Upper lobe of left lung (tissue), 6 donors: ENCODE results near the gene THSD7A. TPM values are rescaled to one million over a fixed set of nuclear protein-coding genes. Genes with fewer than 3 reads are reported as not detected.

Experiments used
- ATAC-seq, 2 donors: fragments of 200-7000 bp; cut with Tn5 transposase; one replicate each; pipeline ENCODE4 v1.9.1; 2022; ENCODE audit warnings: mild to moderate bottlenecking in 2 of 2, moderate library complexity in 2 of 2; ENCODE audit not compliant: low FRiP score in 2 of 2
- DNase-seq, 2 donors: peaks; one replicate each; pipeline ENCODE4 v3.0.0-alpha.2; 2019 to 2020
- H3K27ac ChIP-seq, 4 donors: fragments of 200-600 bp; sonication (generic); one replicate each; pipeline ENCODE4 v1.5.1; 2016 to 2019
- H3K27me3 ChIP-seq, 4 donors: fragments of 200-600 bp; sonication (generic); one replicate each; pipeline ENCODE4 v1.5.1; 2017 to 2019
- H3K36me3 ChIP-seq, 4 donors: fragments of 200-600 bp; sonication (generic); one replicate each; pipeline ENCODE4 v1.5.1; 2016 to 2019
- H3K4me1 ChIP-seq, 4 donors: fragments of 200-600 bp; sonication (generic); one replicate each; pipeline ENCODE4 v1.5.1; 2018 to 2019
- H3K4me3 ChIP-seq, 4 donors: fragments of 200-600 bp; sonication (generic); one replicate each; pipeline ENCODE4 v1.5.1; 2017 to 2019; ENCODE audit warnings: mild to moderate bottlenecking in 2 of 4, moderate library complexity in 1 of 4
- H3K9me3 ChIP-seq, 4 donors: fragments of 200-600 bp; sonication (generic); one replicate each; pipeline ENCODE4 v1.5.1; 2018 to 2019
- EP300 ChIP-seq, 4 donors: sonication (generic); formaldehyde crosslinking; IDR thresholded peaks; one replicate each; pipeline ENCODE4 v1.5.1; 2017; ENCODE audit warnings: antibody characterized with exemption in 4 of 4, control low read depth in 2 of 4
- POLR2A ChIP-seq, 4 donors: fragments of 450-650 bp; IDR thresholded peaks; one replicate each; pipeline ENCODE4 v1.5.1; 2016 to 2017; ENCODE audit warnings: antibody characterized with exemption in 4 of 4, mild to moderate bottlenecking in 2 of 4
- POLR2AphosphoS5 ChIP-seq, 2 donors: sonication (generic); formaldehyde crosslinking; IDR thresholded peaks; one replicate each; pipeline ENCODE4 v1.5.1; 2017; ENCODE audit warnings: antibody characterized with exemption in 2 of 2
- WGBS, 2 donors: methylation state at CpG; one replicate each; pipeline ENCODE4 v1.1.5; 2017 to 2018; 5-methylcytosine and 5-hydroxymethylcytosine counted together
- total RNA-seq, 6 donors: library from RNA; depleted of rRNA in 4 of 6; stranded (reverse); fragments of >200 nt in 4 of 6; gene quantifications; one replicate each; pipeline versions ENCODE4 v1.1.0 to v1.2.1, GENCODE V29; 2016 to 2021
- TF ChIP-seq, protein P1 (sequence below), 6 experiments: fragments of 450-650 bp in 4 of 6; fragments of 200-600 bp in 2 of 6; sonication (generic) in 2 of 6; IDR thresholded peaks; one replicate each; pipeline ENCODE4 v1.5.1; 2016 to 2019; ENCODE audit warnings: antibody characterized with exemption in 6 of 6
- donor health status: DM: no; HTN: no; CAD: no; lungs with moderate emphysema.
- donor health status: DM: no; HTN: yes; CAD: no; lungs with severe emphysema.

Gene THSD7A
- total RNA-seq, 6 donors from 2014 or later: 5.1 to 15.7 (median 7.0) TPM

DNA sequence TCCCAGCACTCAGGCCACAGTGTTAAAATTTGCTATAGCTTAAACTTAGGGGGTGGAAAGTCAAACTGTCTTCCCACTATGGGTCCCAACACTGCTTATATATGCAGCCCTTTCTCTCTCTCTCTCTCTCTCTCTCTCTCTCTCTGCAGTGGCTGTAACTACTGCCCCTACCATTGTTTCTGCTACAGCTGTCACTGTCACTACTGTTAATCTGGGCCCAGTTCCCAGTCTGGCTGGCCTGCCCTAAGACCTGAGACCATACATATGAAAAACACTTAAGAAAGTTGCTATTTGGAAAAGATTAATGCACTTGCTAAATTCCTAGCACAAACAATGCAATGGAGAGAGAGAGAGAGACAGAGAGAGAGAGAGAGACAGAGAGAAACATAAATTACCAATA lies 78.6 kb downstream of the THSD7A start:
- no peaks in the 10 kb centered on the region for H3K36me3 ChIP-seq
- H3K4me1 ChIP-seq: peaks cover 0 to 5% (median 0%) of the 10 kb centered on the region in 4 donors
- no peaks in the 10 kb centered on the region for H3K9me3 ChIP-seq
- H3K27ac ChIP-seq: no peak overlapping the region
- TF ChIP-seq EP300 (IDR thresholded peaks at IDR 0.05) (no peak), POLR2A (IDR thresholded peaks at IDR 0.05) (no peak), POLR2AphosphoS5 (IDR thresholded peaks at IDR 0.05) (no peak)
- TF ChIP-seq, protein P1, sequence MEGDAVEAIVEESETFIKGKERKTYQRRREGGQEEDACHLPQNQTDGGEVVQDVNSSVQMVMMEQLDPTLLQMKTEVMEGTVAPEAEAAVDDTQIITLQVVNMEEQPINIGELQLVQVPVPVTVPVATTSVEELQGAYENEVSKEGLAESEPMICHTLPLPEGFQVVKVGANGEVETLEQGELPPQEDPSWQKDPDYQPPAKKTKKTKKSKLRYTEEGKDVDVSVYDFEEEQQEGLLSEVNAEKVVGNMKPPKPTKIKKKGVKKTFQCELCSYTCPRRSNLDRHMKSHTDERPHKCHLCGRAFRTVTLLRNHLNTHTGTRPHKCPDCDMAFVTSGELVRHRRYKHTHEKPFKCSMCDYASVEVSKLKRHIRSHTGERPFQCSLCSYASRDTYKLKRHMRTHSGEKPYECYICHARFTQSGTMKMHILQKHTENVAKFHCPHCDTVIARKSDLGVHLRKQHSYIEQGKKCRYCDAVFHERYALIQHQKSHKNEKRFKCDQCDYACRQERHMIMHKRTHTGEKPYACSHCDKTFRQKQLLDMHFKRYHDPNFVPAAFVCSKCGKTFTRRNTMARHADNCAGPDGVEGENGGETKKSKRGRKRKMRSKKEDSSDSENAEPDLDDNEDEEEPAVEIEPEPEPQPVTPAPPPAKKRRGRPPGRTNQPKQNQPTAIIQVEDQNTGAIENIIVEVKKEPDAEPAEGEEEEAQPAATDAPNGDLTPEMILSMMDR (IDR thresholded peaks at IDR 0.05): no peak
- no peak overlapping the region for H3K4me3 ChIP-seq
- no peak for ATAC-seq
- no peak for DNase-seq
- no peaks in the 10 kb centered on the region for H3K27me3 ChIP-seq

DNA sequence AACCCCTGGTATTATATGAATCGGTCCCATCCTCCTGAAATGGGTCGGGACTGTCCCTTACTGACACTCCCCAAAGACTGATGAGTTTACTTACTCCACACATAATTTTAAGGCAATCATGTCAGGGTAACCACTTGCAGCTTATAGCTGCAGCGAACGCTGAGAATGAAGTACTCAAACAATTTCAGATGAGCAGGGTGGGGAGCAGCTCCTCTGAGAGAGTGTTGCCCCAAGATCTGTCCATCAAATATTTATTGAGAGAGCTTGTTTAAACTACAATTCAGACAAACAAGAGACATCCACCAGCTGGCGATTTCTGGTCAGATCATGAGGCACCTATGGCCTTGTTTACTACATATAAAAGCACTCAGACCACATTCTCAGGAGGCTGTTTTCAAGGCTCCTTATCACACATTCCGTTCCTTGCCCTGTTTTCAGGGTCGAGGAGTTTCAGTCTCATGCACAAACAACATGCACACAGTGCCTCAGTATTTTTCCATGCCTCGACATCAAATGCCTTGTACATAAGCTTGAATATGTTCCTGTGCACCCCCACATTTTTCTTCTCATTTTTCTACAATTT lies 80.1 kb downstream of the THSD7A start:
- H3K9me3 ChIP-seq: no peaks in the 10 kb centered on the region
- no peak for TF ChIP-seq POLR2AphosphoS5 (IDR thresholded peaks at IDR 0.05)
- TF ChIP-seq POLR2A (IDR thresholded peaks at IDR 0.05): no peak
- TF ChIP-seq, protein P1 (IDR thresholded peaks at IDR 0.05): no peak
- TF ChIP-seq EP300 (IDR thresholded peaks at IDR 0.05): peak in 1 of 4 donors; percentile 55
- no peaks in the 10 kb centered on the region for H3K36me3 ChIP-seq
- peaks cover 0 to 5% (median 0%) of the 10 kb centered on the region in 4 donors for H3K4me1 ChIP-seq
- 61 to 71% methylated on average over 8 of the region's 8 CpGs for WGBS, 2 donors
- ATAC-seq (peak; percentile 44 to 69), DNase-seq (peak in 1 of 2 donors; percentile 26)
- H3K27me3 ChIP-seq: no peaks in the 10 kb centered on the region
- peak overlapping the region in 2 of 4 donors; percentile 2 to 22 for H3K27ac ChIP-seq
- H3K4me3 ChIP-seq: no peak overlapping the region

DNA sequence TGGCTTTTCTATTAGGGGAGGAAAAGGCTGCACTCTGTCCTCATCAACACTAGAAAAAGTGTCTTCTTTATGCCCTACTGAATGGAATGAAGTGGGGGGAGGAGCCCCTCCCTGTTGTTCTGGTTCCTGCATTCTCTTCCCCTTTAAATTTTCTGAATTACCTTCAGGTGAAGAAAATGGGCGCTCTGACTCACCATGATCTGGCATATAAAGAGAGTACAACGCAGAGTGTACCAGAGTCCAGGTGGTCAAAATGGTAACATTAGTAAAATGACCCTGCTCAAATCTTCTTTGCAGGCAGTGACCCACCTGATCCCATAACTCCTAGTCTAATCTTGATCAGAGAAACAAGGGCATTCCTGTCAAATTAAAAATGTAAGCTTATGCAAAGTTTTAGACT lies 80.7 kb downstream of the THSD7A start:
- peak overlapping the region in 1 of 4 donors; percentile 2 for H3K27ac ChIP-seq
- peaks cover 0 to 5% (median 0%) of the 10 kb centered on the region in 4 donors for H3K4me1 ChIP-seq
- no peak for DNase-seq
- ATAC-seq: no peak
- no peaks in the 10 kb centered on the region for H3K9me3 ChIP-seq
- no peak overlapping the region for H3K4me3 ChIP-seq
- TF ChIP-seq, protein P1 (IDR thresholded peaks at IDR 0.05): no peak
- TF ChIP-seq EP300 (IDR thresholded peaks at IDR 0.05) (no peak), POLR2A (IDR thresholded peaks at IDR 0.05) (no peak), POLR2AphosphoS5 (IDR thresholded peaks at IDR 0.05) (no peak)
- H3K27me3 ChIP-seq: no peaks in the 10 kb centered on the region
- H3K36me3 ChIP-seq: no peaks in the 10 kb centered on the region
- 94 to 100% methylated on average over 2 of the region's 2 CpGs for WGBS, 2 donors

DNA sequence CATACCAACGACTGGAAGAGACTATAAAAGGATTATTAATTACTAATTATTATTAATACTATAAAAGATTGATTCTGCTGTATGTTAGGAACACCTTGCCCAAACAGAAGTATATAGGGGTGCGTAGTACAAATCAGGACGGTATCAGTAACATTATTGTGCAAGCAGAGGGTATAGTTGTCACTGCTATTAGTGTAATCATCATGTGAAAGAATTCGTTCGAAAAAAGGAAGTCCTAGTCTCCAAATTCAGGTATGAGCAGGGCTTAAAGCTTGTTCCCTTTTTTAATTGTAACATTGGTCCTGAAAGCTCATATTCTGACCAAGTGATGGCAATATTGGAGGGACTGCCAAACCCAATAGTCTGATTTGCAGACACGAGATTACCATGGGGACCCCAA lies 81.8 kb downstream of the THSD7A start:
- no peaks in the 10 kb centered on the region for H3K9me3 ChIP-seq
- TF ChIP-seq, protein P1 (IDR thresholded peaks at IDR 0.05): no peak
- no peak for TF ChIP-seq POLR2A (IDR thresholded peaks at IDR 0.05)
- no peak for TF ChIP-seq POLR2AphosphoS5 (IDR thresholded peaks at IDR 0.05)
- no peak for TF ChIP-seq EP300 (IDR thresholded peaks at IDR 0.05)
- H3K36me3 ChIP-seq: no peaks in the 10 kb centered on the region
- no peak for ATAC-seq
- no peaks in the 10 kb centered on the region for H3K27me3 ChIP-seq
- H3K4me1 ChIP-seq: peaks cover 0 to 5% (median 0%) of the 10 kb centered on the region in 4 donors
- H3K4me3 ChIP-seq: no peak overlapping the region
- 67 to 75% methylated on average over 6 of the region's 6 CpGs for WGBS, 2 donors
- DNase-seq: no peak
- H3K27ac ChIP-seq: no peak overlapping the region

DNA sequence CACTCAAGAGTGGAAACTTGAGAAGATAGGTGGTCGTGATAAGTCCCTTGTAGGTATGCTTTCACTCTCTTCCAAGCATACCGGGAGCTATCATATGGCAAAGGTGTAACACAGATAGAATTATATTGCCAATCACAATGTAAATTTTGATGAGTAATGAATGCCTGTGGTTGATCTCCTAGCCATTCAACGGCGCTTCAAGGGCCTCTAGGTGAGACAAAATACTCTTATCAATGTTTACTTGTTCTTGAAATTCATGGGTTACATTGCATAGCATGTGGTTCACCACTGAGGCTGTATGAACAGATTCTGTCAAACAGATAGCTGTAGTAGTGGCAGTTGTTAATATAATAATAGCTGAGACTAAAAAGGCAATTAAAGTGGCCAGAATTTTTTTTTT lies 82.4 kb downstream of the THSD7A start:
- DNase-seq (no peak), ATAC-seq (no peak)
- H3K36me3 ChIP-seq: no peaks in the 10 kb centered on the region
- no peaks in the 10 kb centered on the region for H3K9me3 ChIP-seq
- H3K4me3 ChIP-seq: no peak overlapping the region
- H3K4me1 ChIP-seq: peaks cover 0 to 5% (median 0%) of the 10 kb centered on the region in 4 donors
- TF ChIP-seq POLR2A (IDR thresholded peaks at IDR 0.05) (no peak), EP300 (IDR thresholded peaks at IDR 0.05) (no peak), POLR2AphosphoS5 (IDR thresholded peaks at IDR 0.05) (no peak)
- TF ChIP-seq, protein P1 (IDR thresholded peaks at IDR 0.05): no peak
- H3K27ac ChIP-seq: no peak overlapping the region
- no peaks in the 10 kb centered on the region for H3K27me3 ChIP-seq
- WGBS, 2 donors: 59 to 67% methylated on average over 4 of the region's 4 CpGs
